B cell (primary cell): ENCODE results near the gene SMIM22. TPM values are rescaled to one million over a fixed set of nuclear protein-coding genes. Genes with fewer than 3 reads are reported as not detected.

ENCODE experiments used
- ATAC-seq: fragments of 200-7000 bp; cut with Tn5 transposase; one replicate; pipeline ENCODE4 v1.10.0; 2021; ENCODE audit warnings: low read depth, mild to moderate bottlenecking, moderate number of reproducible peaks, moderate library complexity
- CTCF ChIA-PET: fragments of 350-600 bp; sonication (Branson Sonifier 250); formaldehyde crosslinking; loops from one replicate; lab custom pipeline; 2021; ENCODE audit warnings: antibody characterized with exemption, inconsistent platforms; lab: Charles Lee
- POLR2A ChIA-PET: fragments of 350-600 bp; sonication (Branson Sonifier 250); formaldehyde crosslinking; loops from one replicate; lab custom pipeline; 2021; ENCODE audit warnings: antibody characterized with exemption; lab: Charles Lee
- DNase-seq: peaks from one replicate; pipeline ENCODE4 v3.0.0; 2013
- H2AFZ ChIP-seq: 2 replicates; pipeline ENCODE4 v1.6.1; 2012; ENCODE audit warnings: mild to moderate bottlenecking, low read depth, low read length; ENCODE audit not compliant: insufficient read depth, poor library complexity, severe bottlenecking
- H3K27ac ChIP-seq, 2 donors: 1 replicate in 1 of 2; 2 replicates in 1 of 2; pipeline ENCODE4 v1.5.1; 2012 to 2013; ENCODE audit warnings: low read length in 2 of 2, mild to moderate bottlenecking in 2 of 2, moderate library complexity in 1 of 2
- H3K27me3 ChIP-seq, 4 experiments: fragments of 200-600 bp in 1 of 4; sonication (generic) in 1 of 4; replicated peaks in 1 of 4; 1 replicate in 2 of 4; 2 replicates in 2 of 4; pipeline versions ENCODE4 v1.6.1 to v1.7.0; 2013 to 2016; ENCODE audit warnings: low read length in 3 of 4, mild to moderate bottlenecking in 2 of 4, mixed read lengths in 1 of 4, moderate library complexity in 1 of 4; ENCODE audit not compliant: insufficient read depth in 4 of 4, control insufficient read depth in 3 of 4; ENCODE audit errors: control extremely low read depth in 1 of 4
- H3K36me3 ChIP-seq, 2 experiments: replicated peaks in 1 of 2; 1 replicate in 1 of 2; 2 replicates in 1 of 2; pipeline versions ENCODE4 v1.6.1 to v1.7.1; 2013; ENCODE audit warnings: low read length in 1 of 2; ENCODE audit not compliant: insufficient read depth in 2 of 2, control insufficient read depth in 1 of 2; ENCODE audit errors: control extremely low read depth in 1 of 2, extremely low read depth in 1 of 2
- H3K4me1 ChIP-seq, 2 donors: fragments of 200-600 bp in 1 of 2; sonication (generic) in 1 of 2; 1 replicate in 1 of 2; 2 replicates in 1 of 2; pipeline versions ENCODE4 v1.5.1 to v1.6.1; 2013 to 2017; ENCODE audit warnings: low read length in 2 of 2; ENCODE audit not compliant: control insufficient read depth in 2 of 2, insufficient read depth in 2 of 2
- H3K4me2 ChIP-seq: replicated peaks from 2 replicates; pipeline ENCODE3; 2012; ENCODE audit warnings: mild to moderate bottlenecking, low read depth, low read length; ENCODE audit not compliant: poor library complexity, severe bottlenecking
- H3K4me3 ChIP-seq, 5 experiments: fragments of 200-600 bp in 1 of 5; sonication (generic) in 1 of 5; 1 replicate in 3 of 5; 2 replicates in 2 of 5; pipeline versions ENCODE4 v1.5.1 to v1.7.0; 2011 to 2016; ENCODE audit warnings: low read length in 4 of 5, mild to moderate bottlenecking in 4 of 5, low read depth in 2 of 5, control low read depth in 1 of 5, moderate library complexity in 1 of 5; ENCODE audit not compliant: insufficient read depth in 1 of 5; ENCODE audit errors: control extremely low read depth in 1 of 5, extremely low read depth in 1 of 5
- H3K79me2 ChIP-seq: fragments of 200-600 bp; sonication (generic); one replicate; pipeline ENCODE4 v1.6.0; 2016; ENCODE audit warnings: low read length; ENCODE audit not compliant: control insufficient read depth, insufficient read depth
- H3K9ac ChIP-seq: fragments of 200-600 bp; sonication (generic); 2 replicates; pipeline ENCODE4 v1.6.1; 2017; ENCODE audit warnings: mild to moderate bottlenecking, low read length, moderate library complexity
- H3K9me3 ChIP-seq, 3 donors: one replicate each; pipeline versions ENCODE4 v1.6.1 to v1.7.1; 2013; ENCODE audit warnings: low read length in 2 of 3; ENCODE audit not compliant: control insufficient read depth in 2 of 3, insufficient read depth in 1 of 3; ENCODE audit errors: control extremely low read depth in 1 of 3
- H4K20me1 ChIP-seq: 2 replicates; pipeline ENCODE4 v1.6.0; 2012; ENCODE audit warnings: mild to moderate bottlenecking, low read length; ENCODE audit not compliant: insufficient read depth, control insufficient read depth, poor library complexity, severe bottlenecking
- H3K27ac Mint-ChIP-seq: one replicate; pipeline ENCODE4 v1.8.0; 2021; ENCODE audit warnings: mixed read lengths
- H3K27me3 Mint-ChIP-seq: one replicate; pipeline ENCODE4 v1.8.0; 2021; ENCODE audit warnings: mixed read lengths
- H3K4me1 Mint-ChIP-seq: one replicate; pipeline ENCODE4 v1.8.0; 2021; ENCODE audit warnings: mixed read lengths
- H3K4me3 Mint-ChIP-seq: one replicate; pipeline ENCODE4 v1.8.0; 2021; ENCODE audit warnings: mixed read lengths
- H3K9me3 Mint-ChIP-seq: one replicate; pipeline ENCODE4 v1.8.0; 2022; ENCODE audit warnings: mixed read lengths; ENCODE audit not compliant: insufficient read depth
- CTCF ChIP-seq: fragments of 200-600 bp; IDR thresholded peaks from one replicate; pipeline ENCODE4 v1.8.0; 2022; ENCODE audit warnings: antibody characterized with exemption, mild to moderate bottlenecking
- EZH2 ChIP-seq: IDR thresholded peaks from 2 replicates; pipeline ENCODE4 v1.6.1; 2012; ENCODE audit warnings: borderline replicate concordance, low read depth, mild to moderate bottlenecking, moderate library complexity, low read length; ENCODE audit not compliant: insufficient read depth, poor library complexity, severe bottlenecking
- WGBS: methylation state at CpG from one replicate; pipeline ENCODE4 v1.1.5; 2013; ENCODE audit warnings: missing lambda C conversion rate; ENCODE audit not compliant: insufficient coverage; 5-methylcytosine and 5-hydroxymethylcytosine counted together
- intact Hi-C: fragments of 100-400 bp; cut with micrococcal nuclease; formaldehyde crosslinking; loops from one replicate; pipeline ENCODE4 v1.10.0; 2022
- polyA plus RNA-seq: library from polyadenylated mRNA; depleted of rRNA; stranded (reverse); fragments of >200 nt; gene quantifications from 2 replicates; pipeline ENCODE4 v1.2.3, GENCODE V29; 2012
- small RNA-seq: library from RNA; depleted of rRNA; stranded (forward); fragments of <200 nt; gene quantifications from one replicate; pipeline ENCODE3, GENCODE V24; 2012; ENCODE audit warnings: low replicate concordance, low read depth; ENCODE audit not compliant: insufficient read length
- total RNA-seq, 2 donors: library from RNA; stranded (reverse); fragments of 120-200 nt in 1 of 2; gene quantifications; 1 replicate in 1 of 2; 2 replicates in 1 of 2; pipeline versions ENCODE4 v1.2.3 to v1.2.4, GENCODE V29; 2013 to 2022

SMIM22 gene
- total and polyA plus RNA-seq, 2 donors (not counting 1 experiment from before 2014, with no cell fraction given): not detected

GRCh38 chr16:4840984-4841383, 45.8 kb downstream of the SMIM22 start:
- H3K27ac Mint-ChIP-seq: no peak overlapping the region
- intact Hi-C loops: no loop called here
- Histone ChIP-seq H3K79me2 (peaks cover 39% of the 10 kb centered on the region), H3K9me3 (no peaks in the 10 kb centered on the region), H4K20me1 (peaks cover 19% of the 10 kb centered on the region), H3K4me1 (peaks cover 5 to 8% of the 10 kb centered on the region in 2 donors), H2AFZ (no peak overlapping the region), H3K4me2 (no peak overlapping the region), H3K36me3 (peaks cover 18 to 72% of the 10 kb centered on the region in 2 experiments), H3K9ac (no peak overlapping the region), H3K27me3 (no peaks in the 10 kb centered on the region), H3K27ac (no peak overlapping the region), H3K4me3 (no peak overlapping the region)
- ATAC-seq: no peak
- DNase-seq: no peak
- H3K27me3 Mint-ChIP-seq: no peaks in the 10 kb centered on the region
- ChIA-PET CTCF (interaction anchor here (0.7 kb wide), 1 partner anchor 217 kb away, joined by 3 read pairs; no protein-coding TSS in a partner anchor), POLR2A (no interaction called here)
- H3K4me3 Mint-ChIP-seq: no peak overlapping the region
- no peak for TF ChIP-seq EZH2
- TF ChIP-seq CTCF: no peak
- no peaks in the 10 kb centered on the region for H3K9me3 Mint-ChIP-seq
- peaks cover 8% of the 10 kb centered on the region for H3K4me1 Mint-ChIP-seq
- WGBS: no CpG with 5 or more reads among the region's 5 CpGs

Small RNA genes within 50 kb of the gene (small RNA-seq; reads per million reads assigned to genes)
- gene RF00017: not detected

Other genes with a start within 250 kb of the SMIM22 start
- 0.66 and 0.79 TPM in 2 replicates for gene C16orf96, start 239.0 kb upstream of the SMIM22 start, total RNA-seq
- gene C16orf96, start 239.0 kb upstream of the SMIM22 start, polyA plus RNA-seq: 0.31 and 0.40 TPM in 2 replicates
- 31.7 and 36.6 TPM in 2 replicates for gene UBALD1, start 180.5 kb upstream of the SMIM22 start, total RNA-seq
- 25.6 and 35.4 TPM in 2 replicates for gene UBALD1, start 180.5 kb upstream of the SMIM22 start, polyA plus RNA-seq
- 89.2 and 89.8 TPM in 2 replicates for gene MGRN1, start 170.5 kb upstream of the SMIM22 start, total RNA-seq
- 16.5 and 22.7 TPM in 2 replicates for gene MGRN1, start 170.5 kb upstream of the SMIM22 start, polyA plus RNA-seq
- gene NUDT16L1, start 101.8 kb upstream of the SMIM22 start, total RNA-seq: 38.5 and 43.2 TPM in 2 replicates
- 47.1 and 59.2 TPM in 2 replicates for gene NUDT16L1, start 101.8 kb upstream of the SMIM22 start, polyA plus RNA-seq
- gene ANKS3, start 61.1 kb upstream of the SMIM22 start, total RNA-seq: 31.9 and 36.2 TPM in 2 replicates
- gene ANKS3, start 61.1 kb upstream of the SMIM22 start, polyA plus RNA-seq: 26.5 and 38.4 TPM in 2 replicates
- 0.19 and 0.44 TPM in 2 replicates for gene DNAAF8, start 60.8 kb upstream of the SMIM22 start, total RNA-seq
- gene DNAAF8, start 60.8 kb upstream of the SMIM22 start, polyA plus RNA-seq: 0.09 TPM in 1 of 2 replicates, not detected in the other
- 26.5 and 35.7 TPM in 2 replicates for gene ZNF500, start 28.2 kb upstream of the SMIM22 start, total RNA-seq
- 11.0 and 12.0 TPM in 2 replicates for gene ZNF500, start 28.2 kb upstream of the SMIM22 start, polyA plus RNA-seq
- not detected in 2 replicates for gene SEPTIN12, start 7.0 kb upstream of the SMIM22 start, total RNA-seq
- gene SEPTIN12, start 7.0 kb upstream of the SMIM22 start, polyA plus RNA-seq: 0.07 TPM in 1 of 2 replicates, not detected in the other
- 9.2 and 10.5 TPM in 2 replicates for gene ROGDI, start 7.3 kb downstream of the SMIM22 start, total RNA-seq
- gene ROGDI, start 7.3 kb downstream of the SMIM22 start, polyA plus RNA-seq: 31.9 and 34.9 TPM in 2 replicates
- gene GLYR1, start 51.9 kb downstream of the SMIM22 start, total RNA-seq: 137 and 147 TPM in 2 replicates
- gene GLYR1, start 51.9 kb downstream of the SMIM22 start, polyA plus RNA-seq: 34.0 and 40.6 TPM in 2 replicates
- 38.1 and 41.9 TPM in 2 replicates for gene UBN1, start 52.1 kb downstream of the SMIM22 start, total RNA-seq
- gene UBN1, start 52.1 kb downstream of the SMIM22 start, polyA plus RNA-seq: 16.6 and 23.7 TPM in 2 replicates
- gene PPL, start 141.8 kb downstream of the SMIM22 start, total RNA-seq: not detected in 2 replicates
- gene PPL, start 141.8 kb downstream of the SMIM22 start, polyA plus RNA-seq: 0.07 TPM in 1 of 2 replicates, not detected in the other
- not detected in 2 replicates for gene SEC14L5, start 163.0 kb downstream of the SMIM22 start, total RNA-seq
- not detected in 2 replicates for gene SEC14L5, start 163.0 kb downstream of the SMIM22 start, polyA plus RNA-seq
- gene NAGPA, start 238.6 kb downstream of the SMIM22 start, total RNA-seq: 38.4 and 43.3 TPM in 2 replicates
- gene NAGPA, start 238.6 kb downstream of the SMIM22 start, polyA plus RNA-seq: 33.4 and 38.6 TPM in 2 replicates